Measurements from ENCODE around the gene LFNG.
"Not testable (repeated sequence)": the region's sequence is repeated elsewhere in the genome, so short reads cannot be mapped to it uniquely, and the experiment has no call there.

DNA sequence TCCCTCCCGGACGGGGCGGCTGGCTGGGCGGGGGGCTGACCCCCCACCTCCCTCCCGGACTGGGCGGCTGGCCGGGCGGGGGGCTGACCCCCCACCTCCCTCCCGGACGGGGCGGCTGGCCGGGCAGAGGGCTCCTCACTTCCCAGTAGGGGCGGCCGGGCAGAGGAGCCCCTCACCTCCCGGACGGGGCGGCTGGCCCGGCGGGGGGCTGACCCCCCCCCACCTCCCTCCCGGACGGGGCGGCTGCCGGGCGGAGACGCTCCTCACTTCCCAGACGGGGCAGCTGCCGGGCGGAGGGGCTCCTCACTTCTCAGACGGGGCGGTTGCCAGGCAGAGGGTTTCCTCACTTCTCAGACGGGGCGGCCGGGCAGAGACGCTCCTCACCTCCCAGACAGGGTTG is 14.6 kb downstream of the LFNG start:
- TF ChIP-seq, protein P1, sequence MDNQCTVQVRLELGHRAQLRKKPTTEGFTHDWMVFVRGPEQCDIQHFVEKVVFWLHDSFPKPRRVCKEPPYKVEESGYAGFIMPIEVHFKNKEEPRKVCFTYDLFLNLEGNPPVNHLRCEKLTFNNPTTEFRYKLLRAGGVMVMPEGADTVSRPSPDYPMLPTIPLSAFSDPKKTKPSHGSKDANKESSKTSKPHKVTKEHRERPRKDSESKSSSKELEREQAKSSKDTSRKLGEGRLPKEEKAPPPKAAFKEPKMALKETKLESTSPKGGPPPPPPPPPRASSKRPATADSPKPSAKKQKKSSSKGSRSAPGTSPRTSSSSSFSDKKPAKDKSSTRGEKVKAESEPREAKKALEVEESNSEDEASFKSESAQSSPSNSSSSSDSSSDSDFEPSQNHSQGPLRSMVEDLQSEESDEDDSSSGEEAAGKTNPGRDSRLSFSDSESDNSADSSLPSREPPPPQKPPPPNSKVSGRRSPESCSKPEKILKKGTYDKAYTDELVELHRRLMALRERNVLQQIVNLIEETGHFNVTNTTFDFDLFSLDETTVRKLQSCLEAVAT (IDR thresholded peaks at IDR 0.05) = not testable (repeated sequence)
- TF ChIP-seq, protein P2, sequence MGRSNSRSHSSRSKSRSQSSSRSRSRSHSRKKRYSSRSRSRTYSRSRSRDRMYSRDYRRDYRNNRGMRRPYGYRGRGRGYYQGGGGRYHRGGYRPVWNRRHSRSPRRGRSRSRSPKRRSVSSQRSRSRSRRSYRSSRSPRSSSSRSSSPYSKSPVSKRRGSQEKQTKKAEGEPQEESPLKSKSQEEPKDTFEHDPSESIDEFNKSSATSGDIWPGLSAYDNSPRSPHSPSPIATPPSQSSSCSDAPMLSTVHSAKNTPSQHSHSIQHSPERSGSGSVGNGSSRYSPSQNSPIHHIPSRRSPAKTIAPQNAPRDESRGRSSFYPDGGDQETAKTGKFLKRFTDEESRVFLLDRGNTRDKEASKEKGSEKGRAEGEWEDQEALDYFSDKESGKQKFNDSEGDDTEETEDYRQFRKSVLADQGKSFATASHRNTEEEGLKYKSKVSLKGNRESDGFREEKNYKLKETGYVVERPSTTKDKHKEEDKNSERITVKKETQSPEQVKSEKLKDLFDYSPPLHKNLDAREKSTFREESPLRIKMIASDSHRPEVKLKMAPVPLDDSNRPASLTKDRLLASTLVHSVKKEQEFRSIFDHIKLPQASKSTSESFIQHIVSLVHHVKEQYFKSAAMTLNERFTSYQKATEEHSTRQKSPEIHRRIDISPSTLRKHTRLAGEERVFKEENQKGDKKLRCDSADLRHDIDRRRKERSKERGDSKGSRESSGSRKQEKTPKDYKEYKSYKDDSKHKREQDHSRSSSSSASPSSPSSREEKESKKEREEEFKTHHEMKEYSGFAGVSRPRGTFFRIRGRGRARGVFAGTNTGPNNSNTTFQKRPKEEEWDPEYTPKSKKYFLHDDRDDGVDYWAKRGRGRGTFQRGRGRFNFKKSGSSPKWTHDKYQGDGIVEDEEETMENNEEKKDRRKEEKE (IDR thresholded peaks at IDR 0.05; ENCODE audit: borderline replicate concordance in 1 of 2, control insufficient read depth in 1 of 2, low read depth in 2 of 2, low read length in 1 of 2) = not testable (repeated sequence)
- TF ChIP-seq TCF7L2 (IDR thresholded peaks at IDR 0.05; ENCODE audit: low read depth, low read length); ATF1 (CRISPR knock-in tag; IDR thresholded peaks at IDR 0.05); ATF1 (tag; IDR thresholded peaks at IDR 0.05); DIDO1 (tag; IDR thresholded peaks at IDR 0.05; ENCODE audit: low read depth); CREB1 (IDR thresholded peaks at IDR 0.05); CREB1 (CRISPR knock-in tag; IDR thresholded peaks at IDR 0.05); NCOA2 (IDR thresholded peaks at IDR 0.05; ENCODE audit: partially characterized antibody in 2 of 2); POLR2A (conservative IDR thresholded peaks at IDR 0.05): not testable (repeated sequence)
- TF ChIP-seq, protein P3, sequence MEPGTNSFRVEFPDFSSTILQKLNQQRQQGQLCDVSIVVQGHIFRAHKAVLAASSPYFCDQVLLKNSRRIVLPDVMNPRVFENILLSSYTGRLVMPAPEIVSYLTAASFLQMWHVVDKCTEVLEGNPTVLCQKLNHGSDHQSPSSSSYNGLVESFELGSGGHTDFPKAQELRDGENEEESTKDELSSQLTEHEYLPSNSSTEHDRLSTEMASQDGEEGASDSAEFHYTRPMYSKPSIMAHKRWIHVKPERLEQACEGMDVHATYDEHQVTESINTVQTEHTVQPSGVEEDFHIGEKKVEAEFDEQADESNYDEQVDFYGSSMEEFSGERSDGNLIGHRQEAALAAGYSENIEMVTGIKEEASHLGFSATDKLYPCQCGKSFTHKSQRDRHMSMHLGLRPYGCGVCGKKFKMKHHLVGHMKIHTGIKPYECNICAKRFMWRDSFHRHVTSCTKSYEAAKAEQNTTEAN (CRISPR knock-in tag; IDR thresholded peaks at IDR 0.05) = not testable (repeated sequence)
- TF ChIP-seq, protein P4, sequence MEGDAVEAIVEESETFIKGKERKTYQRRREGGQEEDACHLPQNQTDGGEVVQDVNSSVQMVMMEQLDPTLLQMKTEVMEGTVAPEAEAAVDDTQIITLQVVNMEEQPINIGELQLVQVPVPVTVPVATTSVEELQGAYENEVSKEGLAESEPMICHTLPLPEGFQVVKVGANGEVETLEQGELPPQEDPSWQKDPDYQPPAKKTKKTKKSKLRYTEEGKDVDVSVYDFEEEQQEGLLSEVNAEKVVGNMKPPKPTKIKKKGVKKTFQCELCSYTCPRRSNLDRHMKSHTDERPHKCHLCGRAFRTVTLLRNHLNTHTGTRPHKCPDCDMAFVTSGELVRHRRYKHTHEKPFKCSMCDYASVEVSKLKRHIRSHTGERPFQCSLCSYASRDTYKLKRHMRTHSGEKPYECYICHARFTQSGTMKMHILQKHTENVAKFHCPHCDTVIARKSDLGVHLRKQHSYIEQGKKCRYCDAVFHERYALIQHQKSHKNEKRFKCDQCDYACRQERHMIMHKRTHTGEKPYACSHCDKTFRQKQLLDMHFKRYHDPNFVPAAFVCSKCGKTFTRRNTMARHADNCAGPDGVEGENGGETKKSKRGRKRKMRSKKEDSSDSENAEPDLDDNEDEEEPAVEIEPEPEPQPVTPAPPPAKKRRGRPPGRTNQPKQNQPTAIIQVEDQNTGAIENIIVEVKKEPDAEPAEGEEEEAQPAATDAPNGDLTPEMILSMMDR (IDR thresholded peaks at IDR 0.05 in 2 of 3, conservative IDR thresholded peaks at IDR 0.05 in 1 of 3; ENCODE audit: insufficient read depth in 2 of 3, low read depth in 1 of 3, low read length in 3 of 3) = not testable (repeated sequence)
